Bone marrow (tissue), 2 donors: ENCODE measurements around the gene CLCA1.

Experiments used
- DNase-seq, 2 donors: peaks; one replicate each; lab custom pipeline; 2025; lab: John Stamatoyannopoulos, UW

Gene CLCA1

DNA sequence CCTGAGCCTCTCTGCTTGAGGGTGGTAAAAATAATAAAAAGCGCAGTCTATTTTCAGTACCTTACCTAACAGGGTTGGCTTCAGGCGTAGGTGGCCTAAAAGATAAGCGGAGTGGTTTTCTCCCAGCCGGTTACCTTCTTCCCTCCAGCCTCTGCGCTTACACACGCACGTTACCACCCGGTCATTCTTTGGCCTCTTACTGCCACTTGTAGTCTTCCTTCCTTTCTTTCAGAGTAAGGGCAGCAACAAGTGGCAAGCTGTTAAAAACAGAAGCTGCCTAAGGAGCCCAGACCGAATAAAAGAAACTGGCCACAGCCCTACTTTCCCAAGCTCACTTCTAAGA, 35.4 kb downstream of the CLCA1 start:
- no peak for DNase-seq

DNA sequence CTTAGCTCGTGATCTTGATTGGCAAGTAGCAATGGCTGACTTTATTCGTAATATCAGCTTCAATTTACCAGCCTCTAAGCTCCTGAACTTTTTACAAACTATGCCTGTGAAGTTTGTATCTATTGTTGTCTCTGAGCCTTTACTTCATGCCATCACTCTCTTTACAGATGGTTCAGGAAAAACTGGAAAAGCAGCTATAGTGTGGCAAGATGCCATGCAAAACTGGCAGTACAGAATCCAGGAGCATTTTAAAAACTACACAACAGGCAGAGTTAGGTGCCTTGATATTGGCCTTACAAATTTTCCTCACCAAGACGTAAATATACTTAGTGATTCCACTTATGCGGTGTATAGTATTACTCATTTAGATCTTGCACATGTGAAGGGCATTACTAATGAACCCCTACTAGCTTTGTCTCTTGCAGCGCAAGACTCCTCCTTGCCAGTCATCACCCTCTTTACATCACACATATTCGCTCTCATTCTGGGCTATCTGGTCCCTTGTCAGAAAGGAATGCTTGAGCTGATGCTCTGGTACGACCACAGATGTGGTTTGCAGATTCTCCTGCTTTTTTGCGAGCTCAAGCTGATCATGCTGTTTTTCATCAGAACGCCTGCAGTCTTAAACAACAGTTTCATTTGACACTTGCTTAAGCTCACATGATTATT, 36.3 kb downstream of the CLCA1 start:
- no peak for DNase-seq

- DNase-seq = no peak
Observed at GRCh38 chr1:86505564-86505902, 36.8 kb downstream of the CLCA1 start.

GRCh38 chr1:86507935-86508582, 39.3 kb downstream of the CLCA1 start:
- no peak for DNase-seq

DNA sequence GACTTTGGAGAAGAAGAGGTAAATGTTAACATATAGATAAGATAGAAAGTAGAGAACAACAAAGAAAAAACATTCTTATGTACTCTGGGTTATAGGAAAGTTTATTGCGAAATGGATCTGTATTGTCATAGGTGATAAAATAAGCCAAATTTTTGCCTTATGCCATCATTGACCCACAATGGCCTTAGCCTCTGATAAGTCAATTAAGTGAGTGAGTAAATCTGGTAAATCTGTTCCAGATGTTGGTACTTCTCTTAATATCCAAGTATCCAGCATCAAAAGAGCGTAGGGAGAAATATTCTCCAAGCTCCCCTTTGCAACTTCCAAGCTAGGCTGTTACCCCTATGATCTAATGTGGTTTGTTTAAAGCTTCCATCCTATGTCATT, 39.8 kb downstream of the CLCA1 start:
- no peak for DNase-seq

- no peak for DNase-seq
Observed at GRCh38 chr1:86515597-86515996, 46.9 kb downstream of the CLCA1 start.

GRCh38 chr1:86516335-86516734, 47.6 kb downstream of the CLCA1 start:
- DNase-seq = no peak

DNA sequence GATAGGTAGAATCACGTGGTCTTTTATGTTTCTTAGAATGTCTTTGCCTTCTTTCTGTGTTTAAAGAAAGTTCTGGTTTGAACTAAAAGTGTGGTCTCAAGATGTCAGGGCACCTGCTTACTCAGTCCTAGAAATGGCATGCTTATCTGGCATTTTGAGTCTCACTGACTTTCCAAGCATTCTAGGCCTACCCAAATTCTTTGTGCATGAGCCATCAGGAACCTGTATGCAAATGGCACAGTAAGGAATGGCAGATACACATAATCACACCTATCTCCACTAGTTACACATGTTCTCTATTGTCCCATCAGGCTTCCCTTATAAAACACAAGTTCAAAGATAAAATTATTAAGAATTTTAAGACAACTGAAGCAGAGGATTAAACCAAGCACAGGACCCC, 48.6 kb downstream of the CLCA1 start:
- DNase-seq = no peak

DNA sequence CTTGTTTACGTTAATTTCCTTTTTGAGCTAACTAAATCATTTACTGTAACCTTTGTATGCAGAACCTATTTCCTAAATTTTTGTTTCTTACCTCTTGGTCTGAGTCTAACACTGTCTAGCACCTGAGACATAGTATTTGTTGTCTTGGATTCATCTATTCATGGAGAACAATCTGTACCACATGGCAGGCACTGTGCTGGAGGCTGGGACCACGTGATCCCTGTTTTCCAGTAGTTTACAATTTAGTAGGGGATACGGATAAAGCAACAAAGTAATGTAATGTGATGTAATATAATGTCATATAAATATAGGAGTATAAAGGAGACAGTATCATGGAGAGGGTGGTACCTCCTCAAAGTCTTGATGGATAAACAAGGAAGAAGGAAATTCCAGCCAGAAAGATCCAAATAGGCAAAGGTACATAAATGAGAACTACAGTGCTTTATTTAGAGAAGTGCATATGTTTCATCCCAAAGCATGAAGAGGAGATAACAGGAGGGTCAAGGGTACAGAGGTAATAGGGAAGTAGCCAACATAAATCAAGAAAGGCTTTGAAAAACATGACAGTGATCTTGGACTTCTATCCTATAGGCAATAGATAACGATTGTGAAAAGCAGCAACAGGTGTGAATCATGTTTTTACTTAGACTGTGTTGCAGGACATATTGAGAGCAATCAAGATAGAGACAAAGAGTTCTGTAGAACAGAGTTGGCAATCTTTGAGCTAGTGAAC, 52.2 kb downstream of the CLCA1 start:
- DNase-seq = no peak

GRCh38 chr1:86521522-86521891, 52.8 kb downstream of the CLCA1 start:
- no peak for DNase-seq

DNA sequence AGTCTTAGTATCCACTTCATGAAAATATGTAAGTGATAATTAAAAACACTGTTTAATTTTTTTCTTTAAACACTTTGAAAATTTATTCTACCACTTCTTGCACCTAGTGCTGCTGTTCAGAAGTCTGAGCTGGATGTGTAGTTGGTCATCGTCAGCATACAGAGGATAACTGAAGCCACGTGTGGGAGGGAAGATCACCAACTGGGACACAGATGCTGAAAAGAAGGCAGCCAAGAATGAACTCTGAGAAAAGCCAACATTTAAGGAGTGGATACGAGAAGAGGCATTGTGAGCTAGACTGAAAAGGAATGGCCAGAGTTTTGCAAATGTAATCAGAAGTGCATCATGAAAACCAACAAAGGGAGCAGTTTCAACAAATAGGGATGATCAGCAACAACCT, 53.5 kb downstream of the CLCA1 start:
- DNase-seq = no peak

DNA sequence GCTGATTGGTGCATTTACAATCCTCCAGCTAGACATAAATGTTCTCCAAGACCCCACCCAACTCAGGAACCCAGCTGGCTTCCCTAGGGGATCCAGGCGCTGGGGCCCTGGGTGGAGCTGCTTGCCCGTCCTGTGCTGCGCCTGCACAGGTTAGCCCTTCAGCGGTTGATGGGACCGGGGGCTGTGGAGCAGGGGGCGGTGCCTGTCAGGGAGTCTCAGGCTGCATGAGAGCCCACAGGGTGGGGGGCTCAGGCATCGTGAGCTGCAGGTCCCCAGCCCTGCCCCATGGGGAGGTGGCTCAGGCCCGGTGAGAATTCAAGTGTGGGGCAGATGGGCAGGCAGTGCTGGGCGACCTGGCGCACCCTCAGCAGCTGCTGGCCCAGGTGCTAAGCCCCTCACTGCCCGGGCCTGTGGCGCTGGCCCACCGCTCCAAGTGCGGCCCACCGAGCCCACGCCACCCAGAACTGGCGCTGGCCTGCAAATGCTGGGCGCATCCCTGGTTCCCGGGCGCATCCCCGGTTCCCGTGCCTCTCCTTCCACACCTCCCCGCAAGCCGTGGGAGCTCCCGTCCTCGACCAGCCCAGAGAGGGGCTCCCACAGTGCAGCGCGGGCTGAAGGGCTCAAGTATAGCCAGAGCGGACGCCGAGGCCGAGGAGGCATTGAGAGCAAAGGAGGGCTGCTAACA, 55.1 kb downstream of the CLCA1 start:
- DNase-seq = no peak

DNA sequence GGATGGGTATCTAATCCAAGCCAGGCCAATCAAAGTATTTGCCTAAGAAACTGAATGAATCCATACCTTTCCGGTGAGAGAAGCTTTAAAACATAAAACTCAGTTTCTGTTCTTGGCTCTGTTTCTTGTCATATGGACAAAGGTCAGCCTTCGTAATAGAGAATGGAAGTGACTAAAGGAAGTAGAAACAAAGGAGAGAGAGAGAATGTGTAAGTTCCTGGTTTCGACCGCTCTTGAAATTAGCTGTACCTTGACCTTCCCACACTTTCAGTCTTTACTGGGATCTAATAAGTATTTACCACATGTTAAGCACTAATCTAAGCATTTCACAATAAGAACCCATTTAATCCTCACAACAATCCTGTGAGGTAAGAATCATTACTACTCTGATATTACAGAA, 58.6 kb downstream of the CLCA1 start:
- DNase-seq = no peak

GRCh38 chr1:86530211-86530845, 61.6 kb downstream of the CLCA1 start:
- no peak for DNase-seq

GRCh38 chr1:86537928-86538695, 69.4 kb downstream of the CLCA1 start:
- no peak for DNase-seq

DNA sequence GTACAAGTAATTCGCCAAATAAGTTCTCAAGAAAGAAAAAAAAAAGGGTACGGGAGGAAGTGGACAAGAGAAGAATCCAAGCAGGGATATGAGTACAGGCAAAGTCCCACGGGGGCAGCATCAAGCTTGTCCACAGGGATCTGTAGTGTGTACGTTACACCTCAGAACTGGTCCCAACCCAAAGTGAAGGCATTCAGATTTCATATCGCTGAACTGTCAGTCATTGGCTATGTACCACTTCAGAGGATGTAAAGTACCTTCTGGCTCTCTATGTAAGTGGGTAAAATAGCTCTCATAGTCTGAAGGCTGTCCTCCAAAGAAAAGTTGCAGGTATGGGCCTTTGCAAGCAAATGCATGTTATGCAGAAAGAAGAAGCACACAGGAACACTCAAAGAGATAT, 70.0 kb downstream of the CLCA1 start:
- no peak for DNase-seq

DNA sequence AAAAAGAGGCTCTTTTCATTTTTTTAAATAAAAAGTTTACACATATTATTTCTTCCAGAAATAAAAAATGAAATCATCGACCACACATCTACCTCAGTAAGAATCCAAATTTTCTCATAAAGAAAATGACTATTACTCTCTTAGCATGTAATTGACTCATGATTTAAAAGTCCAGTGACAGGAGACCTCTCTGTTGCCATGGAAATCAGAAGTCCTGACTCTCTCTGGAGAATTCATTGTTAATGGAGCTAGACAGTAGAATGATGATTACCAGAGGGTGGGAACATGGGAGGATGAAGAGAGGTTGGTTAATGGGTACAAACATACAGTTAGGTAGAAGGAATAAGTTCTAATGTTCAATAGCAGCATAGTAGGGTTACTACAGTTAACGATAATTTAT, 73.1 kb downstream of the CLCA1 start:
- no peak for DNase-seq

GRCh38 chr1:86542631-86543030, 73.9 kb downstream of the CLCA1 start:
- DNase-seq = no peak

GRCh38 chr1:86546787-86547221, 78.1 kb downstream of the CLCA1 start, which contains the start of gene CLCA4:
Gene CLCA4 (plus strand): TSS chr1:86547078. CDS start chr1:86547120, 42 bp downstream.
- no peak for DNase-seq

GRCh38 chr1:86548839-86549238, 80.1 kb downstream of the CLCA1 start:
- DNase-seq = no peak
